ENCODE data around the gene GMDS. TPM values are rescaled to one million over a fixed set of nuclear protein-coding genes. Genes with fewer than 3 reads are reported as not detected.

The GMDS gene
- total RNA-seq, 4 donors from 2014 or later: 197 to 375 (median 215) TPM

- Histone ChIP-seq H3K36me3 (no peaks in the 10 kb centered on the region), H3K27ac (no peak overlapping the region), H3K4me1 (no peaks in the 10 kb centered on the region), H3K4me3 (no peak overlapping the region), H3K27me3 (no peaks in the 10 kb centered on the region), H3K9me3 (no peaks in the 10 kb centered on the region)
- DNase-seq: no peak
- TF ChIP-seq, protein P1, sequence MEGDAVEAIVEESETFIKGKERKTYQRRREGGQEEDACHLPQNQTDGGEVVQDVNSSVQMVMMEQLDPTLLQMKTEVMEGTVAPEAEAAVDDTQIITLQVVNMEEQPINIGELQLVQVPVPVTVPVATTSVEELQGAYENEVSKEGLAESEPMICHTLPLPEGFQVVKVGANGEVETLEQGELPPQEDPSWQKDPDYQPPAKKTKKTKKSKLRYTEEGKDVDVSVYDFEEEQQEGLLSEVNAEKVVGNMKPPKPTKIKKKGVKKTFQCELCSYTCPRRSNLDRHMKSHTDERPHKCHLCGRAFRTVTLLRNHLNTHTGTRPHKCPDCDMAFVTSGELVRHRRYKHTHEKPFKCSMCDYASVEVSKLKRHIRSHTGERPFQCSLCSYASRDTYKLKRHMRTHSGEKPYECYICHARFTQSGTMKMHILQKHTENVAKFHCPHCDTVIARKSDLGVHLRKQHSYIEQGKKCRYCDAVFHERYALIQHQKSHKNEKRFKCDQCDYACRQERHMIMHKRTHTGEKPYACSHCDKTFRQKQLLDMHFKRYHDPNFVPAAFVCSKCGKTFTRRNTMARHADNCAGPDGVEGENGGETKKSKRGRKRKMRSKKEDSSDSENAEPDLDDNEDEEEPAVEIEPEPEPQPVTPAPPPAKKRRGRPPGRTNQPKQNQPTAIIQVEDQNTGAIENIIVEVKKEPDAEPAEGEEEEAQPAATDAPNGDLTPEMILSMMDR (IDR thresholded peaks at IDR 0.05): no peak
Observed at GRCh38 chr6:1652842-1653241, 592.6 kb downstream of the GMDS start.

DNA sequence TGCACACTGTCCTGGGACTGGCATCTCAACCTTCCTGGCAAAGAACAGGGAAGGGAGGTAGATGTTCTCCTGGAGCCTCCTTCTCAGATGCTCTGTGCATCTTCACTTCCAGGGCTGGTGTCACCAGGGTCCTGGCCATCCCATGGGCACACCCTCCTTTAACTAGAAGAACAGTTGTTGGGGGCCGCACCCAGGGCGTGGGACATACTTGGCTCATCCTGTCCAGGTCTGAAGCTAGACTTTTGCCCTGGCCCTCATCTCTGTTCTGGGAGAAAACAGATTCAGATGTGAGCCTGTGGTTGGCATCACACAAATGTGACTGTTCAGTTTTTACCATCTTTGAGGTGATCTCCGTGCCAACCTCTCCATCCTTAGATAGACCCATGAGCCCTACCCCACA is 594.0 kb downstream of the GMDS start:
- no peak for DNase-seq
- H3K36me3 ChIP-seq: no peaks in the 10 kb centered on the region

GRCh38 chr6:1645466-1646185 is 599.8 kb downstream of the GMDS start:
- TF ChIP-seq, protein P1 (IDR thresholded peaks at IDR 0.05): no peak
- no peak for TF ChIP-seq POLR2A (IDR thresholded peaks at IDR 0.05)
- no peak for DNase-seq
- Histone ChIP-seq H3K27ac (no peak overlapping the region), H3K9me3 (no peaks in the 10 kb centered on the region), H3K36me3 (no peaks in the 10 kb centered on the region), H3K4me1 (peaks cover 0 to 3% (median 0%) of the 10 kb centered on the region in 4 donors), H3K27me3 (no peaks in the 10 kb centered on the region), H3K4me3 (no peak overlapping the region)

More for the DNA sequence above, 594.0 kb downstream of the GMDS start:
- no peak overlapping the region for H3K4me3 ChIP-seq
- TF ChIP-seq POLR2A (IDR thresholded peaks at IDR 0.05): no peak
- TF ChIP-seq, protein P1 (IDR thresholded peaks at IDR 0.05): no peak
- H3K9me3 ChIP-seq: no peaks in the 10 kb centered on the region
- H3K4me1 ChIP-seq: no peaks in the 10 kb centered on the region
- no peaks in the 10 kb centered on the region for H3K27me3 ChIP-seq
- H3K27ac ChIP-seq: no peak overlapping the region

- Histone ChIP-seq H3K27ac (no peak overlapping the region), H3K4me1 (peaks cover 0 to 3% (median 0%) of the 10 kb centered on the region in 4 donors), H3K27me3 (no peaks in the 10 kb centered on the region), H3K36me3 (peaks cover 0 to under 1% (median 0%) of the 10 kb centered on the region in 3 donors), H3K4me3 (no peak overlapping the region), H3K9me3 (no peaks in the 10 kb centered on the region)
- TF ChIP-seq POLR2A (IDR thresholded peaks at IDR 0.05): no peak
- TF ChIP-seq, protein P1 (IDR thresholded peaks at IDR 0.05): no peak
- no peak for DNase-seq
Observed at GRCh38 chr6:1644516-1645060, 600.8 kb downstream of the GMDS start.

DNA sequence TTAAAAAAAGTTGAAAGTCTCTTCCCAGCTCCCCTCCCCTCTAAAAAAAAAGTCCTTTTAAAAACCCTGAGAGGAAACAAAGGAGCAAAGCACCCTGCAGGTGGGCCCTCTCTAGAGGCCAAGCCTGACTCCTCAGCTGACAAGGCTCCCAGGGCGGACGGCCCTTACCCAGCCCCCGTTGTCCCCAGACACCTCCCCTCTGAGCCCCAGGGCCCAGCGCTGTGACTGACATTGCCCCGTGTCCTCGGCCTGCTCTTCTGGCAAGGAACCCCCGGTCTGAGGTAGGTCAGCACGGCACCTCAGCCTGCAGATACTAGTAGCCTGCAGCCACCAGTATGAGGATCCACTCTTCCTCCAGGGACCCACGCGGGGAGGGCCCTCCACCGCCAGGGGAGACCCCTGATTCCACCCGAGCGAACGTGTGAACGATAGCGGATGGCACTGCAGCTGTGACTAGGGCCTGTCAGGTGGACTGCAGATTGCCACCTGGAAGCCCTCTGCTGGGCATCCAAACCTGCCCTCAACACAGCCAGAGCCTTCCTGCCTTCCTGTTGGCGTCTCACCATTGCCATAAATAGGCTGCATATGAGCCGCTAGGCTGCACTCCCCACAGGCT is 601.5 kb downstream of the GMDS start:
- DNase-seq: no peak
- Histone ChIP-seq H3K27ac (no peak overlapping the region), H3K9me3 (no peaks in the 10 kb centered on the region), H3K4me1 (peaks cover 0 to 3% (median 0%) of the 10 kb centered on the region in 4 donors), H3K36me3 (peaks cover 0 to 3% (median 0%) of the 10 kb centered on the region in 3 donors), H3K4me3 (no peak overlapping the region), H3K27me3 (no peaks in the 10 kb centered on the region)
- TF ChIP-seq POLR2A (IDR thresholded peaks at IDR 0.05): no peak
- TF ChIP-seq, protein P1 (IDR thresholded peaks at IDR 0.05): no peak

All from Peyer's patch (tissue), 4 donors.